ENCODE data around the gene LRP3. TPM values are rescaled to one million over a fixed set of nuclear protein-coding genes. Genes with fewer than 3 reads are reported as not detected.

The LRP3 gene
- total RNA-seq, 1 donor from 2014 or later = 13.3 TPM

DNA sequence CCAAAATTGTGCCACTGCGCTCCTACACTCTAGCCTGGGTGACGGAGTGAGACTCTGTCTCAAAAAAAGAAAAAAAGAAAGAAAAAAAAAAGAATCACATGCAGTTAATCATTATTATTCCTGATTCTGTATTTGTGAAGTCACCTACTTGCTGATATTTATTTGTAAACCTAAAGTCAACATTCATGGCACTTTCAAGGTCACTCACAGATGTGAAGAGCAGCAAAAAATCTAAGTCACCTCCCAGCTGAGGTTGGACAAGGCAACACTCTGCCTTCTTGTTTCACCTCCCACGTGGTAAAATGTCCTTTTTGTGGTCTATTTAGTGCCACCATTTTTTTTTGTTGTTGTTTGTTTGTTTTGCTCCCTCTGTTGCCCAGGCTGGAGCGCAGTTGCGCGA, 35.8 kb upstream of the LRP3 start:
- Mint-ChIP-seq H3K4me3 (ENCODE audit: unreplicated experiment) (no peak overlapping the region), H3K36me3 (ENCODE audit: low read depth, unreplicated experiment) (peaks cover 2% of the 10 kb centered on the region), H3K9me3 (ENCODE audit: unreplicated experiment) (no peaks in the 10 kb centered on the region), H3K27ac (ENCODE audit: unreplicated experiment) (no peak overlapping the region), H3K27me3 (ENCODE audit: low read depth, unreplicated experiment) (peaks cover 4% of the 10 kb centered on the region), H3K4me1 (ENCODE audit: low read depth, unreplicated experiment) (no peaks in the 10 kb centered on the region)
- FAIRE-seq = no peak
- Histone ChIP-seq H3K4me1 (ENCODE audit: insufficient read depth, low read length) (no peaks in the 10 kb centered on the region), H4K20me1 (ENCODE audit: insufficient read depth, low read length) (no peaks in the 10 kb centered on the region), H3K4me3 (ENCODE audit: insufficient read depth, low read depth, low read length) (no peak overlapping the region), H3K36me3 (ENCODE audit: insufficient read depth, low read length) (no peaks in the 10 kb centered on the region), H3K27ac (ENCODE audit: low read depth, low read length) (no peak overlapping the region), H3K9ac (ENCODE audit: low read length) (no peak overlapping the region), H3K9me3 (ENCODE audit: insufficient read depth, low read depth, low read length) (no peaks in the 10 kb centered on the region), H2AFZ (ENCODE audit: low read depth, low read length) (no peak overlapping the region), H3K27me3 (ENCODE audit: insufficient read depth, low read length) (no peaks in the 10 kb centered on the region), H3K4me2 (ENCODE audit: low read length) (no peak overlapping the region), H3K79me2 (ENCODE audit: insufficient read depth, low read length) (no peaks in the 10 kb centered on the region)
- DNase-seq (ENCODE audit: low read depth) = no peak
- TF ChIP-seq EZH2 (IDR thresholded peaks at IDR 0.05; ENCODE audit: insufficient read depth, low read length) = no peak

DNA sequence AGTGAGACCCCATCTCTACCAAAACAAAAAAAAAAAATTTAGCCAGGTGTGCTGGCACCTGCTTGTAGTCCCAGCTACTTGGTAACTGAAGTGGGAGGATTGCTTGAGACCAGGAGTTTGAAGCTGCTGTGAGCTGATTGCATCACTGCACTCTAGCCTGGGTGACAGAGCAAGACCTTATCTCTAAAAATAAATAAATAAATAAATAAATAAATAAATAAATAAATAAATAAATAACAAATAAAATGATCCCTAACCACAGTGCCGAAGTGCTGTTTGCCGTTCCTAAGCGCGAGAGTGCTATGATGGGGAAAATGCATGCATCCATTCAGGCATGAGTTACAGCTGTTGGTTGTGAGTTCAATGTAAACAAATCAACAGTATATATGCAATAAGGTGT, 35.0 kb upstream of the LRP3 start:
- H3K4me2 ChIP-seq (ENCODE audit: low read length) = no peak overlapping the region
- no peak overlapping the region for H2AFZ ChIP-seq (ENCODE audit: low read depth, low read length)
- Mint-ChIP-seq H3K4me3 (ENCODE audit: unreplicated experiment) (no peak overlapping the region), H3K27me3 (ENCODE audit: low read depth, unreplicated experiment) (peaks cover 3% of the 10 kb centered on the region), H3K36me3 (ENCODE audit: low read depth, unreplicated experiment) (peaks cover 2% of the 10 kb centered on the region), H3K27ac (ENCODE audit: unreplicated experiment) (no peak overlapping the region), H3K4me1 (ENCODE audit: low read depth, unreplicated experiment) (no peaks in the 10 kb centered on the region), H3K9me3 (ENCODE audit: unreplicated experiment) (no peaks in the 10 kb centered on the region)
- H3K79me2 ChIP-seq (ENCODE audit: insufficient read depth, low read length) = no peaks in the 10 kb centered on the region
- H3K27ac ChIP-seq (ENCODE audit: low read depth, low read length) = no peak overlapping the region
- H3K4me1 ChIP-seq (ENCODE audit: insufficient read depth, low read length) = no peaks in the 10 kb centered on the region
- no peaks in the 10 kb centered on the region for H3K9me3 ChIP-seq (ENCODE audit: insufficient read depth, low read depth, low read length)
- H3K9ac ChIP-seq (ENCODE audit: low read length) = no peak overlapping the region
- no peaks in the 10 kb centered on the region for H4K20me1 ChIP-seq (ENCODE audit: insufficient read depth, low read length)
- H3K36me3 ChIP-seq (ENCODE audit: insufficient read depth, low read length) = no peaks in the 10 kb centered on the region
- DNase-seq (ENCODE audit: low read depth) = no peak
- H3K27me3 ChIP-seq (ENCODE audit: insufficient read depth, low read length) = no peaks in the 10 kb centered on the region
- TF ChIP-seq, protein P1, sequence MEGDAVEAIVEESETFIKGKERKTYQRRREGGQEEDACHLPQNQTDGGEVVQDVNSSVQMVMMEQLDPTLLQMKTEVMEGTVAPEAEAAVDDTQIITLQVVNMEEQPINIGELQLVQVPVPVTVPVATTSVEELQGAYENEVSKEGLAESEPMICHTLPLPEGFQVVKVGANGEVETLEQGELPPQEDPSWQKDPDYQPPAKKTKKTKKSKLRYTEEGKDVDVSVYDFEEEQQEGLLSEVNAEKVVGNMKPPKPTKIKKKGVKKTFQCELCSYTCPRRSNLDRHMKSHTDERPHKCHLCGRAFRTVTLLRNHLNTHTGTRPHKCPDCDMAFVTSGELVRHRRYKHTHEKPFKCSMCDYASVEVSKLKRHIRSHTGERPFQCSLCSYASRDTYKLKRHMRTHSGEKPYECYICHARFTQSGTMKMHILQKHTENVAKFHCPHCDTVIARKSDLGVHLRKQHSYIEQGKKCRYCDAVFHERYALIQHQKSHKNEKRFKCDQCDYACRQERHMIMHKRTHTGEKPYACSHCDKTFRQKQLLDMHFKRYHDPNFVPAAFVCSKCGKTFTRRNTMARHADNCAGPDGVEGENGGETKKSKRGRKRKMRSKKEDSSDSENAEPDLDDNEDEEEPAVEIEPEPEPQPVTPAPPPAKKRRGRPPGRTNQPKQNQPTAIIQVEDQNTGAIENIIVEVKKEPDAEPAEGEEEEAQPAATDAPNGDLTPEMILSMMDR (IDR thresholded peaks at IDR 0.05; ENCODE audit: insufficient read depth, low read depth, low read length) = no peak
- TF ChIP-seq EZH2 (IDR thresholded peaks at IDR 0.05; ENCODE audit: insufficient read depth, low read length) = no peak
- FAIRE-seq = no peak
- no peak overlapping the region for H3K4me3 ChIP-seq (ENCODE audit: insufficient read depth, low read depth, low read length)

GRCh38 chr19:33159893-33160292, 34.2 kb upstream of the LRP3 start:
- H3K4me1 Mint-ChIP-seq (ENCODE audit: low read depth, unreplicated experiment) = no peaks in the 10 kb centered on the region
- H3K4me1 ChIP-seq (ENCODE audit: insufficient read depth, low read length) = no peaks in the 10 kb centered on the region
- H3K4me3 Mint-ChIP-seq (ENCODE audit: unreplicated experiment) = no peak overlapping the region
- TF ChIP-seq EZH2 (IDR thresholded peaks at IDR 0.05; ENCODE audit: insufficient read depth, low read length) = no peak
- TF ChIP-seq, protein P1 (IDR thresholded peaks at IDR 0.05; ENCODE audit: insufficient read depth, low read depth, low read length) = no peak
- FAIRE-seq (no peak), DNase-seq (ENCODE audit: low read depth) (no peak)
- no peak overlapping the region for H3K9ac ChIP-seq (ENCODE audit: low read length)
- H3K4me2 ChIP-seq (ENCODE audit: low read length) = no peak overlapping the region
- no peak overlapping the region for H2AFZ ChIP-seq (ENCODE audit: low read depth, low read length)
- no peaks in the 10 kb centered on the region for H3K27me3 ChIP-seq (ENCODE audit: insufficient read depth, low read length)
- no peaks in the 10 kb centered on the region for H4K20me1 ChIP-seq (ENCODE audit: insufficient read depth, low read length)
- no peaks in the 10 kb centered on the region for H3K9me3 ChIP-seq (ENCODE audit: insufficient read depth, low read depth, low read length)
- no peak overlapping the region for H3K27ac Mint-ChIP-seq (ENCODE audit: unreplicated experiment)
- no peaks in the 10 kb centered on the region for H3K79me2 ChIP-seq (ENCODE audit: insufficient read depth, low read length)
- no peak overlapping the region for H3K4me3 ChIP-seq (ENCODE audit: insufficient read depth, low read depth, low read length)
- no peaks in the 10 kb centered on the region for H3K27me3 Mint-ChIP-seq (ENCODE audit: low read depth, unreplicated experiment)
- H3K36me3 Mint-ChIP-seq (ENCODE audit: low read depth, unreplicated experiment) = peaks cover 2% of the 10 kb centered on the region
- H3K27ac ChIP-seq (ENCODE audit: low read depth, low read length) = no peak overlapping the region
- no peaks in the 10 kb centered on the region for H3K9me3 Mint-ChIP-seq (ENCODE audit: unreplicated experiment)
- no peaks in the 10 kb centered on the region for H3K36me3 ChIP-seq (ENCODE audit: insufficient read depth, low read length)

Measured in astrocyte (in vitro differentiated cells and primary cell).